ENCODE results near the gene ARHGEF10L.

ARHGEF10L gene

GRCh38 chr1:17616731-17617279 is 77.3 kb downstream of the ARHGEF10L start:
- peaks cover 4 to 85% (median 53%) of the 10 kb centered on the region in 4 donors for H3K4me1 ChIP-seq
- H3K27me3 ChIP-seq, result no peaks in the 10 kb centered on the region
- intact Hi-C loops (cut with DNase I; ENCODE audit: low total_unique reads), result no loop called here
- H3K9me3 ChIP-seq, result no peaks in the 10 kb centered on the region
- TF ChIP-seq, protein P1, sequence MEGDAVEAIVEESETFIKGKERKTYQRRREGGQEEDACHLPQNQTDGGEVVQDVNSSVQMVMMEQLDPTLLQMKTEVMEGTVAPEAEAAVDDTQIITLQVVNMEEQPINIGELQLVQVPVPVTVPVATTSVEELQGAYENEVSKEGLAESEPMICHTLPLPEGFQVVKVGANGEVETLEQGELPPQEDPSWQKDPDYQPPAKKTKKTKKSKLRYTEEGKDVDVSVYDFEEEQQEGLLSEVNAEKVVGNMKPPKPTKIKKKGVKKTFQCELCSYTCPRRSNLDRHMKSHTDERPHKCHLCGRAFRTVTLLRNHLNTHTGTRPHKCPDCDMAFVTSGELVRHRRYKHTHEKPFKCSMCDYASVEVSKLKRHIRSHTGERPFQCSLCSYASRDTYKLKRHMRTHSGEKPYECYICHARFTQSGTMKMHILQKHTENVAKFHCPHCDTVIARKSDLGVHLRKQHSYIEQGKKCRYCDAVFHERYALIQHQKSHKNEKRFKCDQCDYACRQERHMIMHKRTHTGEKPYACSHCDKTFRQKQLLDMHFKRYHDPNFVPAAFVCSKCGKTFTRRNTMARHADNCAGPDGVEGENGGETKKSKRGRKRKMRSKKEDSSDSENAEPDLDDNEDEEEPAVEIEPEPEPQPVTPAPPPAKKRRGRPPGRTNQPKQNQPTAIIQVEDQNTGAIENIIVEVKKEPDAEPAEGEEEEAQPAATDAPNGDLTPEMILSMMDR (IDR thresholded peaks at IDR 0.05), result no peak
- peak overlapping the region; percentile 96 to 100 for H3K27ac ChIP-seq
- H3K36me3 ChIP-seq, result peaks cover 43 to 76% (median 43%) of the 10 kb centered on the region in 3 donors
- no peak for DNase-seq
- H3K4me3 ChIP-seq, result no peak overlapping the region

DNA sequence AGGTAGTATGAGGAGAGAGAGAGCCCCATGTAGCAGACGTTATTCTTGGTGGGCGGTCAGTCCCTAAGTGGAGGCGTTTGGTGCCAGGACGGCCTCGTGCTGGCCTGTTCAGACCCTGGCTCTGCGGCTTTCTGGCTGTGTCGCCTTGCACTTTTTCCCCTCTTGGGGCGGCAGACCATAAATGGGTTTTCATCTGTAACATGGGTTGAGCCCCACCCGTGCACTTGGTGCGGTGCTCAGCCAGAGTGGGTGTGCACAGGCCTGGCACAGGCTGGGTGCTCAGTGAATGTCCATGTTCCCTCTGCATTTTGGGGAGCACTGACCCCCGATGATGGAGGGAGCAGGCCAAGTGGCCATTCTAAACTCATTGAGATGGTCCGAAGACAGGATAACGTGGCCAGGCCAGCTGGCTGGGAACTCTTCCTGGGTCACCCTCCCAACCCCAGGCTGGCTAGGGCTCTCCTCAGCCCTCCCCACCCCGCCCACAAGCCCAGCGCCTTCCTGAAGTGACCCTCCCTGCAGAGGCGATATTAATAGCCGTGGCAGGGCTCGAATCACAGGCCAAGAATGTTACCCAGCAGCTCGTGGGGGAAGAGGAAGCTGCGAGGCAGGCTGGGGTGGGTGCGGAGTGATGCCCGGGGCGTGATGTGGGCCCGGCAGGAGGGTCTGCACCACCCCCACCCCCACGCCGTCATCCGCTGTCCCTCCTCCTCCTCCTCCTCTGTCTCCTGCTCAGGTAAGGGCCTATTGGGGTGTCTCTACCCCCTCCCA is 78.5 kb downstream of the ARHGEF10L start:
- peak; percentile 85 to 96 for DNase-seq
- intact Hi-C loops (cut with DNase I; ENCODE audit: low total_unique reads), result no loop called here
- H3K27ac ChIP-seq, result peak overlapping the region; percentile 96 to 100
- H3K9me3 ChIP-seq, result no peaks in the 10 kb centered on the region
- peaks cover 4 to 93% (median 63%) of the 10 kb centered on the region in 4 donors for H3K4me1 ChIP-seq
- H3K36me3 ChIP-seq, result peaks cover 43 to 84% (median 48%) of the 10 kb centered on the region in 3 donors
- TF ChIP-seq, protein P1 (IDR thresholded peaks at IDR 0.05), result peak; percentile 19 to 28
- no peaks in the 10 kb centered on the region for H3K27me3 ChIP-seq
- peak overlapping the region; percentile 58 to 66 for H3K4me3 ChIP-seq

GRCh38 chr1:17618558-17619247 is 79.2 kb downstream of the ARHGEF10L start:
- H3K4me3 ChIP-seq, result peak overlapping the region; percentile 58 to 66
- TF ChIP-seq, protein P1 (IDR thresholded peaks at IDR 0.05), result no peak
- H3K36me3 ChIP-seq, result peaks cover 43 to 84% (median 48%) of the 10 kb centered on the region in 3 donors
- peak overlapping the region; percentile 96 to 100 for H3K27ac ChIP-seq
- intact Hi-C loops (cut with DNase I; ENCODE audit: low total_unique reads), result no loop called here
- H3K9me3 ChIP-seq, result no peaks in the 10 kb centered on the region
- peak in 1 of 2 donors; percentile 92 for DNase-seq
- H3K27me3 ChIP-seq, result no peaks in the 10 kb centered on the region
- H3K4me1 ChIP-seq, result peaks cover 4 to 97% (median 70%) of the 10 kb centered on the region in 4 donors

- peak overlapping the region; percentile 58 to 66 for H3K4me3 ChIP-seq
- H3K27me3 ChIP-seq, result no peaks in the 10 kb centered on the region
- H3K9me3 ChIP-seq, result no peaks in the 10 kb centered on the region
- peak overlapping the region; percentile 96 to 100 for H3K27ac ChIP-seq
- H3K4me1 ChIP-seq, result peaks cover 4 to 97% (median 86%) of the 10 kb centered on the region in 4 donors
- DNase-seq, result no peak
- TF ChIP-seq, protein P1 (IDR thresholded peaks at IDR 0.05), result no peak
- peaks cover 46 to 84% (median 50%) of the 10 kb centered on the region in 3 donors for H3K36me3 ChIP-seq
- intact Hi-C loops (cut with DNase I; ENCODE audit: low total_unique reads), result no loop called here
Measured at GRCh38 chr1:17620448-17620847, 81.0 kb downstream of the ARHGEF10L start.

GRCh38 chr1:17621691-17622090 is 82.2 kb downstream of the ARHGEF10L start:
- intact Hi-C loops (cut with DNase I; ENCODE audit: low total_unique reads), result no loop called here
- DNase-seq, result no peak
- Histone ChIP-seq H3K4me1 (peaks cover 4 to 97% (median 81%) of the 10 kb centered on the region in 4 donors), H3K9me3 (no peaks in the 10 kb centered on the region), H3K36me3 (peaks cover 52 to 84% (median 52%) of the 10 kb centered on the region in 3 donors), H3K4me3 (no peak overlapping the region), H3K27ac (peak overlapping the region; percentile 96 to 100), H3K27me3 (no peaks in the 10 kb centered on the region)
- TF ChIP-seq, protein P1 (IDR thresholded peaks at IDR 0.05), result no peak
